Vagina (tissue), 2 donors: ENCODE results near the gene LY6G6C. TPM values are rescaled to one million over a fixed set of nuclear protein-coding genes. Genes with fewer than 3 reads are reported as not detected.
A peak's percentile ranks its signal among the peaks of the same experiment; 100 is the strongest.

ENCODE experiments used
- DNase-seq, 2 donors: peaks; one replicate each; pipeline ENCODE4 v3.0.0-alpha.2; 2017; ENCODE audit errors: extremely low spot score in 2 of 2
- H3K27ac ChIP-seq: fragments of 200-600 bp; sonication (generic); one replicate; pipeline ENCODE4 v1.5.1; 2019
- H3K27me3 ChIP-seq: fragments of 200-600 bp; sonication (generic); one replicate; pipeline ENCODE4 v1.5.1; 2019
- H3K36me3 ChIP-seq, 2 donors: fragments of 200-600 bp; sonication (generic); one replicate each; pipeline ENCODE4 v1.5.1; 2017 to 2019
- H3K4me1 ChIP-seq: fragments of 200-600 bp; sonication (generic); one replicate; pipeline ENCODE4 v1.5.1; 2019
- H3K4me3 ChIP-seq, 2 donors: fragments of 200-600 bp; sonication (generic); 1 replicate in 1 of 2; 2 replicates in 1 of 2; pipeline ENCODE4 v1.5.1; 2016 to 2019
- H3K9me3 ChIP-seq: fragments of 200-600 bp; sonication (generic); one replicate; pipeline ENCODE4 v1.5.1; 2019
- POLR2A ChIP-seq, 2 donors: fragments of 450-650 bp; IDR thresholded peaks; one replicate each; pipeline ENCODE4 v1.6.1; 2017; ENCODE audit warnings: antibody characterized with exemption in 2 of 2, mild to moderate bottlenecking in 2 of 2, moderate library complexity in 2 of 2
- POLR2AphosphoS5 ChIP-seq, 2 donors: sonication (generic); formaldehyde crosslinking; IDR thresholded peaks; one replicate each; pipeline ENCODE4 v1.9.0; 2017; ENCODE audit warnings: antibody characterized with exemption in 2 of 2, mild to moderate bottlenecking in 2 of 2, low read depth in 1 of 2; ENCODE audit not compliant: insufficient read depth in 1 of 2
- intact Hi-C: fragments of 100-400 bp; cut with DNase I; formaldehyde crosslinking; loops from one replicate; pipeline ENCODE4 v1.15.1; 2023
- total RNA-seq: library from RNA; depleted of rRNA; stranded (reverse); fragments of >200 nt; gene quantifications from one replicate; pipeline ENCODE4 v1.2.3, GENCODE V29; 2016
- TF ChIP-seq, protein P1 (sequence below), 3 experiments: fragments of 450-650 bp in 2 of 3; fragments of 200-600 bp in 1 of 3; sonication (generic) in 1 of 3; IDR thresholded peaks; one replicate each; pipeline ENCODE4 v1.5.1; 2017 to 2019; ENCODE audit warnings: antibody characterized with exemption in 3 of 3, mild to moderate bottlenecking in 2 of 3, moderate library complexity in 2 of 3

LY6G6C gene
- total RNA-seq, 1 donor from 2014 or later = not detected

DNA sequence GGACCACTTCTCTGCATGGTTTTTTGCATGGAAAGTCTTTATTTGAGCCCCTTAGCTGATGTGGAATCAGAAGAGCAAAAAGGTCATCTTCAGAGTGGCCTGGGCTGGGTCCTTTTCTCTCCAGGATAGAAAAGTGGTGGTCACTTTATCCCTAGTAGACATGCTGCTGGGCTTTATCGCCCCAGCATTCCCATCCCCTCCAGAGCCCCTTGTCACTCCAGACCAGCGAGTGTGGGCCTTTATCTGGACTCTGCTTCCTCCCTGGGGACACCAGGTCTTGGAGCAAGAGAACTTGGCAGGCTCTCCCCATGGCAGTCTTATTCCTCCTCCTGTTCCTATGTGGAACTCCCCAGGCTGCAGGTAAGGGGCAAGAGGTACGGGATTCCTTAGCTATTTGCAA lies 14.9 kb downstream of the LY6G6C start, which contains the start of gene LY6G6F:
Gene LY6G6F (plus strand): TSS at position 268 of the 400 bp plus-strand sequence. CDS start 41 bp downstream, at position 309.
- H3K4me3 ChIP-seq = no peak within 1 kb of the TSS
- no peak within 1 kb of the TSS for H3K27ac ChIP-seq
- intact Hi-C loops = no loop called here
- DNase-seq = no peak
- no peaks in the 10 kb centered on the region for H3K9me3 ChIP-seq
- TF ChIP-seq POLR2AphosphoS5 (IDR thresholded peaks at IDR 0.05; ENCODE audit: insufficient read depth in 1 of 2, low read depth in 1 of 2) = no peak
- TF ChIP-seq POLR2A (IDR thresholded peaks at IDR 0.05) = no peak
- TF ChIP-seq, protein P1, sequence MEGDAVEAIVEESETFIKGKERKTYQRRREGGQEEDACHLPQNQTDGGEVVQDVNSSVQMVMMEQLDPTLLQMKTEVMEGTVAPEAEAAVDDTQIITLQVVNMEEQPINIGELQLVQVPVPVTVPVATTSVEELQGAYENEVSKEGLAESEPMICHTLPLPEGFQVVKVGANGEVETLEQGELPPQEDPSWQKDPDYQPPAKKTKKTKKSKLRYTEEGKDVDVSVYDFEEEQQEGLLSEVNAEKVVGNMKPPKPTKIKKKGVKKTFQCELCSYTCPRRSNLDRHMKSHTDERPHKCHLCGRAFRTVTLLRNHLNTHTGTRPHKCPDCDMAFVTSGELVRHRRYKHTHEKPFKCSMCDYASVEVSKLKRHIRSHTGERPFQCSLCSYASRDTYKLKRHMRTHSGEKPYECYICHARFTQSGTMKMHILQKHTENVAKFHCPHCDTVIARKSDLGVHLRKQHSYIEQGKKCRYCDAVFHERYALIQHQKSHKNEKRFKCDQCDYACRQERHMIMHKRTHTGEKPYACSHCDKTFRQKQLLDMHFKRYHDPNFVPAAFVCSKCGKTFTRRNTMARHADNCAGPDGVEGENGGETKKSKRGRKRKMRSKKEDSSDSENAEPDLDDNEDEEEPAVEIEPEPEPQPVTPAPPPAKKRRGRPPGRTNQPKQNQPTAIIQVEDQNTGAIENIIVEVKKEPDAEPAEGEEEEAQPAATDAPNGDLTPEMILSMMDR (IDR thresholded peaks at IDR 0.05) = no peak
- peaks cover 13% of the 10 kb centered on the region for H3K4me1 ChIP-seq
- no peaks in the 10 kb centered on the region for H3K36me3 ChIP-seq
- H3K27me3 ChIP-seq = no peaks in the 10 kb centered on the region

DNA sequence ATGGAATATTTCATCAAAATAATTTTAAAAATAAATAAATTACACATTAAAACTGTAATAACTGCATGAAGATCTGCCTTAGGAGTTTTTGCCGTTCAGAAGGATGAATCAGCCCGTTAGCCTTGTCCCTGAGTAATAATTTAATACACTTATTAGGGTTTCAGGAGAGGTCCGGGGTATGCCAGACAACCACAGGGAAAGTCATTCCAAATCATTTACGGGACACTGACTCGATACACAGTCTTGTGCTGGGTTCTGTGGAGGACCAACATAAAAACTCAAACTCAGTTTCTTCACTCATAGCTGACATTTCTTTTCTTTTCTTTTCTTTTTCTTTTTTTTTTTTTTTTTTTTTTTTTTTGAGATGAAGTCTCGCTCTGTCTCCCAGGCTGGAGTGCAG lies 15.6 kb downstream of the LY6G6C start:
- peaks cover 20% of the 10 kb centered on the region for H3K4me1 ChIP-seq
- no peaks in the 10 kb centered on the region for H3K27me3 ChIP-seq
- no peak for DNase-seq
- TF ChIP-seq POLR2A (IDR thresholded peaks at IDR 0.05) (no peak), POLR2AphosphoS5 (IDR thresholded peaks at IDR 0.05; ENCODE audit: insufficient read depth in 1 of 2, low read depth in 1 of 2) (no peak)
- TF ChIP-seq, protein P1 (IDR thresholded peaks at IDR 0.05) = no peak
- H3K9me3 ChIP-seq = no peaks in the 10 kb centered on the region
- no peak overlapping the region for H3K4me3 ChIP-seq
- H3K27ac ChIP-seq = no peak overlapping the region
- intact Hi-C loops = no loop called here
- H3K36me3 ChIP-seq = no peaks in the 10 kb centered on the region

DNA sequence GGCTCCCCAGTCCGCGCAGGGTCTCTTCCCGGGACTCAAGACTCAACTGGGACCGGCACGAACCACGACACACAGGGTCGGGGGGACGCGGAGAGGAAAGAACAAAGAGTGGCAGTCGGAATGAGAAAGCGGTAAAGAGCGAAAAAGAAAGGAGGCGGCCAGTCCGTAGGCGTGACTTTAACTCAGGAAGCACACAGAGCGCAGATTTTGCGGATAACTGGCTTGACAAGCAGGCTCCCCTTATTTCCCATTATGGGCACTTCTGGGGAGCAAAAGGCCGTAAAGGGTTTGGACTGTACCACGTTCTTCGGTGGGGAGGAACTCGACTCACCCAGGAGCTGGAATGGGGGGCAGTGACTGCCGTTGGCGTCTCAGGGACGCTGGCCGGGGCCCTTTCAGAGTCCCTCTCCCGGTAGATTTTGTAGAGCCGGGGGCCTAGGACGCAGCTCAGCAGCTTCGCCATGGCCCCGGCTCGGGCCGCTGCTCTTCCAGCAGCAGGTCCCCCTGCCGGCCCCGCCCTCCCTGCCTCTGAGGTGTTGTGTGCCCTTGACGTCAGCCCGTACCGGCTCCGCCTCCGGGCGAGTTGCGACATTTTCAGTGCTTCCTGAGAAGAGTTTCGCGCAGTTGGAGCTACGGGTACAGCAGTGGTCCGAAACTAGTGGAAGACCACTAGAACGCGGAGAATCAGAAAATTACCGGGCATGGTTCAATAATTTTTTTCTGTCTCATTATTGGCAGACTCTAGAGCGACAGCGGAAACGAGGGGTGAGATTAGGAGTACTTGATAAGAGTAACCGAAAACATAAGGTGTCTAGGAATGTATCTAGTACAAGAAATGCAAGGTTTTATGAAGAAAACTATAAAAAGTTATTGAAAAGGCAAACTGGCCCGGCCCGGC lies 18.5 kb downstream of the LY6G6C start, which contains the start of gene ABHD16A:
Gene ABHD16A (minus strand): TSS at position 506 of the 898 bp plus-strand sequence. CDS start 43 bp downstream, at position 463.
- TF ChIP-seq POLR2AphosphoS5 (IDR thresholded peaks at IDR 0.05; ENCODE audit: insufficient read depth in 1 of 2, low read depth in 1 of 2) = peak; percentile 100
- TF ChIP-seq, protein P1 (IDR thresholded peaks at IDR 0.05) = peak in 1 of 3 experiments; percentile 22
- peak; percentile 94 to 98 for TF ChIP-seq POLR2A (IDR thresholded peaks at IDR 0.05)
- Histone ChIP-seq H3K36me3 (peaks cover 0 to 15% of the 10 kb centered on the region in 2 donors), H3K27ac (peak within 1 kb of the TSS; percentile 98), H3K4me1 (peaks cover 28% of the 10 kb centered on the region), H3K9me3 (no peaks in the 10 kb centered on the region), H3K27me3 (no peaks in the 10 kb centered on the region), H3K4me3 (peak within 1 kb of the TSS; percentile 71 to 80)
- intact Hi-C loops = no loop called here
- DNase-seq = peak; percentile 99

DNA sequence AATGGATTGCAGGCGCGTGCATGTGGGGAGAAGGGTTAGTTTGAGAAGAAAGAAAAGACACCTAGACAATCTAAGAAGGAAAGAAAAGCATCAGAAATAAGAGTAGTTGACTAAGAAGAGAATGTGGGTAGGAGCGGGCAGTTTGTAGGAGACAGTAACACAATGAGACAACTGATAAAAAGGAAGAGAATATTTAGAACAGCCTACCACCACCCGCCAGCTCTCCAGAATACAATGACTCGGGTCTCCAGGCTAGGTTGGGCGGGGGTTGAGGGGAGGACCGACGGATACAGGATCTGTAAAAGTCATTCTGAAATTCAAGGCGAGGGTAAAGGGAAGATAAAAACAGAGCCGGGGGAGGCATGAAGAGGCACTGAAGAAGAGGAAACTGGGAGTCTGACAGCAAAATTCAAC lies 19.1 kb downstream of the LY6G6C start:
- peak overlapping the region; percentile 71 to 80 for H3K4me3 ChIP-seq
- intact Hi-C loops = no loop called here

DNA sequence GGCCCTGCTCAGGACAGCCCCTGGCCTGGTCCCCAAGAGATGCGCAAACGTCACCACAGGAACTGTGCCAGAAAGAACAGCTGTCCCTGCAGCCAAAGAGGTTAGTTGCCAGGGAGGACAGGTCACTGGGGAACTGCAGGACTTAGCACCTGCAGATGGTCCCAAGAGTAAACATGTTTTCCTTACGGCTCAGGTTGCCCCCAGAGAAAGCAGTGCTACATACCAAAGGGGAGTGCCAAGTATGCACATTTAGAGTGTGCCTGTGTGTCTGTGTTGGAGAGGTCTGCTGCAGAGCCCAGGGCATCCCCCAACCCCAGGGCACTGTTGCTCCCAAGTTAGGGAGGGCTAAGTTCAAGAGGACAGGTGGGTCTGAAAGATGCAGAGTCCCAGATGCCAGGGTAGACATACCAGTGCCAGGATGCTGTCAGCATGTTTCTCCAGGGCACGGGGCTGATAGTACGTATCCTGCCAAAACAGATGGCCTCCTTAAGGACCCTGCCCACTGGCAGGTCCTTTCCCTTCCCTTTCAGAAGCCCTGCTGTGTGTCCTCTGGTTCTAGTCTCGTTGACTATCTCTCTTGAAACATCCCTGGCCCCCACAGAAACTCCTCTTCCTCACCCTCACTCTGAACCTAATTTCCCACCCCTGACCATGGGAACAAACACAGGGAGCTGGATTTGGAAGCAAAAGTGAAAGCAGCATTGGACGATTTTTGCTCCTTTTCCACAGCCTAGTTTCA lies 19.7 kb downstream of the LY6G6C start:
- peaks cover 0 to 19% of the 10 kb centered on the region in 2 donors for H3K36me3 ChIP-seq
- intact Hi-C loops = loop anchor here (2.0 kb wide), 1 partner anchor 33 kb away; the partner anchor contains the start of gene LY6G5B

More for the DNA sequence above, 19.1 kb downstream of the LY6G6C start:
- Histone ChIP-seq H3K36me3 (peaks cover 0 to 15% of the 10 kb centered on the region in 2 donors), H3K4me1 (peaks cover 28% of the 10 kb centered on the region), H3K9me3 (no peaks in the 10 kb centered on the region), H3K27me3 (no peaks in the 10 kb centered on the region), H3K27ac (peak overlapping the region; percentile 98)
- DNase-seq = no peak
- no peak for TF ChIP-seq POLR2AphosphoS5 (IDR thresholded peaks at IDR 0.05; ENCODE audit: insufficient read depth in 1 of 2, low read depth in 1 of 2)
- TF ChIP-seq POLR2A (IDR thresholded peaks at IDR 0.05) = no peak

More for the DNA sequence above, 19.7 kb downstream of the LY6G6C start:
- Histone ChIP-seq H3K9me3 (no peaks in the 10 kb centered on the region), H3K4me1 (peaks cover 28% of the 10 kb centered on the region), H3K4me3 (peak overlapping the region; percentile 71 to 80), H3K27me3 (no peaks in the 10 kb centered on the region), H3K27ac (peak overlapping the region; percentile 98)
- no peak for DNase-seq
- TF ChIP-seq POLR2AphosphoS5 (IDR thresholded peaks at IDR 0.05; ENCODE audit: insufficient read depth in 1 of 2, low read depth in 1 of 2) = no peak
- TF ChIP-seq, protein P1 (IDR thresholded peaks at IDR 0.05) = no peak
- no peak for TF ChIP-seq POLR2A (IDR thresholded peaks at IDR 0.05)
